PFSK-1 (cell line): ENCODE data around the gene PLEKHH1.

Experiments
- POLR2AphosphoS5 ChIP-seq: IDR thresholded peaks from 2 replicates; pipeline ENCODE4 v1.6.1; 2012; ENCODE audit warnings: low read depth, mild to moderate bottlenecking, control low read depth, low read length, moderate library complexity
- REST ChIP-seq, 2 experiments: IDR thresholded peaks; 2 replicates each; pipeline versions ENCODE4 v1.6.1 to v1.8.0; 2011 to 2012; ENCODE audit warnings: low read depth in 2 of 2, low read length in 2 of 2, control low read depth in 1 of 2, inconsistent platforms in 1 of 2, mild to moderate bottlenecking in 1 of 2, moderate library complexity in 1 of 2; ENCODE audit not compliant: insufficient read depth in 1 of 2
- SIN3A ChIP-seq: IDR thresholded peaks from 2 replicates; pipeline ENCODE4 v1.6.1; 2012; ENCODE audit warnings: mild to moderate bottlenecking, low read length, moderate library complexity, borderline replicate concordance; ENCODE audit not compliant: insufficient read depth
- TAF1 ChIP-seq: IDR thresholded peaks from 2 replicates; pipeline ENCODE4 v1.6.1; 2012; ENCODE audit warnings: low read length, control low read depth, borderline replicate concordance; ENCODE audit not compliant: insufficient read depth

- TF ChIP-seq REST (IDR thresholded peaks at IDR 0.05; ENCODE audit: insufficient read depth in 1 of 2, low read depth in 2 of 2, low read length in 2 of 2): no peak
- TF ChIP-seq POLR2AphosphoS5: no peak
- TF ChIP-seq TAF1: no peak
- TF ChIP-seq SIN3A: no peak
These were observed 36.0 kb downstream of the PLEKHH1 start for GRCh38 chr14:67569011-67569650.
